Panc1 (cell line): Measurements from ENCODE around the gene FSIP1. TPM values are rescaled to one million over a fixed set of nuclear protein-coding genes. Genes with fewer than 3 reads are reported as not detected.

Experiments
- ATAC-seq: fragments of 200-7000 bp; cut with Tn5 transposase; 2 replicates; pipeline ENCODE4 v1.9.1; 2020; ENCODE audit warnings: mild to moderate bottlenecking, moderate library complexity
- BruUV-seq: library from RNA; stranded (reverse); fragments of 400-500 nt; replicated peaks from 2 replicates; lab custom pipeline; 2021; lab: Mats Ljungman, UMichigan
- CTCF ChIA-PET: fragments of 300-600 bp; sonication (Branson Sonifier 250); formaldehyde crosslinking; loops from one replicate; lab custom pipeline; 2022; ENCODE audit warnings: antibody characterized with exemption; lab: Charles Lee
- POLR2A ChIA-PET: fragments of 300-600 bp; sonication (Branson Sonifier 250); formaldehyde crosslinking; loops from one replicate; lab custom pipeline; 2022; ENCODE audit warnings: antibody characterized with exemption; lab: Charles Lee
- DNase-seq: peaks from one replicate; pipeline ENCODE4 v3.0.0-alpha.2; 2010; ENCODE audit warnings: low read depth, low spot score
- H3K27ac ChIP-seq: 2 replicates; pipeline ENCODE4 v1.5.1; 2011; ENCODE audit warnings: mild to moderate bottlenecking, low read length, inconsistent platforms
- H3K27me3 ChIP-seq: fragments of 200-500 bp; sonication (Bioruptor generic); 2 replicates; pipeline ENCODE4 v1.6.0; 2014; ENCODE audit warnings: low read length, inconsistent platforms; ENCODE audit not compliant: control insufficient read depth, insufficient read depth
- H3K36me3 ChIP-seq: fragments of 200-500 bp; sonication (Bioruptor generic); 2 replicates; pipeline ENCODE4 v1.5.1; 2014; ENCODE audit warnings: inconsistent platforms, mild to moderate bottlenecking, low read length, moderate library complexity; ENCODE audit not compliant: control insufficient read depth, insufficient read depth
- H3K4me1 ChIP-seq: 2 replicates; pipeline ENCODE4 v1.5.1; 2011; ENCODE audit warnings: inconsistent platforms, mild to moderate bottlenecking, low read length, moderate library complexity; ENCODE audit not compliant: control insufficient read depth, insufficient read depth
- H3K4me3 ChIP-seq, 2 experiments: 2 replicates each; pipeline ENCODE4 v1.5.1; 2011 to 2012; ENCODE audit warnings: low read depth in 2 of 2, low read length in 2 of 2, mild to moderate bottlenecking in 2 of 2, inconsistent platforms in 1 of 2, moderate library complexity in 1 of 2
- H3K9me3 ChIP-seq: fragments of 200-500 bp; sonication (Bioruptor generic); 2 replicates; pipeline ENCODE4 v1.5.1; 2014; ENCODE audit warnings: low read depth, mild to moderate bottlenecking, inconsistent platforms, low read length, moderate library complexity; ENCODE audit not compliant: control insufficient read depth, insufficient read depth
- POLR2AphosphoS5 ChIP-seq: IDR thresholded peaks from 2 replicates; pipeline ENCODE4 v1.6.1; 2012; ENCODE audit warnings: mild to moderate bottlenecking, low read depth, low read length, moderate library complexity
- SIN3A ChIP-seq: IDR thresholded peaks from 2 replicates; pipeline ENCODE4 v1.6.1; 2012; ENCODE audit warnings: low read depth, mild to moderate bottlenecking, low read length, moderate library complexity, borderline replicate concordance; ENCODE audit not compliant: insufficient read depth
- TCF7L2 ChIP-seq: IDR thresholded peaks from 2 replicates; pipeline ENCODE4 v1.6.1; 2011; ENCODE audit warnings: mild to moderate bottlenecking, low read depth, low read length, inconsistent platforms
- in situ Hi-C: cut with HindIII; loops from 2 replicates; pipeline ENCODE4 v1.10.0; 2016; ENCODE audit warnings: low sequenced_read_pairs, low pct_unique_long_range_greater_than_20kb
- intact Hi-C: fragments of 100-400 bp; cut with micrococcal nuclease; formaldehyde crosslinking; loops from one replicate; pipeline ENCODE4 v1.10.0; 2022; ENCODE audit not compliant: unreplicated experiment
- total RNA-seq: library from RNA; stranded (reverse); gene quantifications from one replicate; pipeline ENCODE4 v1.2.1, GENCODE V29; 2021; ENCODE audit not compliant: unreplicated experiment
- TF ChIP-seq, protein P1 (sequence below): fragments of 450-650 bp; IDR thresholded peaks from 2 replicates; pipeline ENCODE4 v1.5.1; 2017; ENCODE audit warnings: mild to moderate bottlenecking
- TF ChIP-seq, protein P2 (sequence below), 2 experiments: IDR thresholded peaks; 2 replicates each; pipeline ENCODE4 v1.6.1; 2011 to 2012; ENCODE audit warnings: low read depth in 2 of 2, control low read depth in 1 of 2, low read length in 1 of 2, mild to moderate bottlenecking in 1 of 2, moderate library complexity in 1 of 2; ENCODE audit not compliant: insufficient read depth in 1 of 2

The FSIP1 gene
- total RNA-seq, 1 experiment from 2014 or later: 1.4 TPM

DNA sequence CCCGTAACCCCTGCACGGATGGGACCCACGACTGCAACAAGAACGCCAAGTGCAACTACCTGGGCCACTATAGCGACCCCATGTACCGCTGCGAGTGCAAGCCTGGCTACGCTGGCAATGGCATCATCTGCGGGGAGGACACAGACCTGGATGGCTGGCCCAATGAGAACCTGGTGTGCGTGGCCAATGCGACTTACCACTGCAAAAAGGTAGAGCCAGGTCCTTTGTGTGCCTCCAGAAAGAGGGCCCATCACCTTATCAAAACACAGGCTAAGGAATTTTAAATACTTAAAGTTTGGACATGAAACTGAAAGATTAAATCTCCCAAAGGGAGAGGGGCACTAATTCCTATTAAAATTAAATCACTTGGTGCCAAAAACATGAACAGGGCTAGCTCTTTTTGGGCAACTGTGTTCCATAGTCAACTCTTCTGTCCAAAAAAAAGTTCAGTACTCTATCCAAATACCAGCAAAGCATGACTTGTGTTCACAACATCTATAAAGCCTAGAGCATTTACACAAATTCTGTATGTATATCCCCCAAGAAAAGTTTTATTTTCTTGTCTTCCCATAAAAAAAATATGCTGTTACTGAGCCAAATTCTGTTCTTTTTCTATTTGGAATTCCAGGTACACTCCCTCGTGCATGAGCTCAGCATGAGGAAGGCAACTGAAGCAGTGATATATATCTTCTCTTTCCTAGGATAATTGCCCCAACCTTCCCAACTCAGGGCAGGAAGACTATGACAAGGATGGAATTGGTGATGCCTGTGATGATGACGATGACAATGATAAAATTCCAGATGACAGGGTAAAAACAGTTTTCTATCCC, 192.6 kb downstream of the FSIP1 start:
- TF ChIP-seq, protein P1, sequence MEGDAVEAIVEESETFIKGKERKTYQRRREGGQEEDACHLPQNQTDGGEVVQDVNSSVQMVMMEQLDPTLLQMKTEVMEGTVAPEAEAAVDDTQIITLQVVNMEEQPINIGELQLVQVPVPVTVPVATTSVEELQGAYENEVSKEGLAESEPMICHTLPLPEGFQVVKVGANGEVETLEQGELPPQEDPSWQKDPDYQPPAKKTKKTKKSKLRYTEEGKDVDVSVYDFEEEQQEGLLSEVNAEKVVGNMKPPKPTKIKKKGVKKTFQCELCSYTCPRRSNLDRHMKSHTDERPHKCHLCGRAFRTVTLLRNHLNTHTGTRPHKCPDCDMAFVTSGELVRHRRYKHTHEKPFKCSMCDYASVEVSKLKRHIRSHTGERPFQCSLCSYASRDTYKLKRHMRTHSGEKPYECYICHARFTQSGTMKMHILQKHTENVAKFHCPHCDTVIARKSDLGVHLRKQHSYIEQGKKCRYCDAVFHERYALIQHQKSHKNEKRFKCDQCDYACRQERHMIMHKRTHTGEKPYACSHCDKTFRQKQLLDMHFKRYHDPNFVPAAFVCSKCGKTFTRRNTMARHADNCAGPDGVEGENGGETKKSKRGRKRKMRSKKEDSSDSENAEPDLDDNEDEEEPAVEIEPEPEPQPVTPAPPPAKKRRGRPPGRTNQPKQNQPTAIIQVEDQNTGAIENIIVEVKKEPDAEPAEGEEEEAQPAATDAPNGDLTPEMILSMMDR: no peak
- no peak for TF ChIP-seq SIN3A
- intact Hi-C loops: loop anchor here (10.0 kb wide), 1 partner anchor 165 kb away; no protein-coding TSS in a partner anchor
- no TSS peak for BruUV-seq
- H3K27ac ChIP-seq: no peak overlapping the region
- no peaks in the 10 kb centered on the region for H3K9me3 ChIP-seq
- ChIA-PET CTCF (interaction anchor here (0.6 kb wide), 1 partner anchor 360 kb away, joined by 3 read pairs; no protein-coding TSS in a partner anchor), POLR2A (no interaction called here)
- DNase-seq (no peak), ATAC-seq (no peak)
- no peaks in the 10 kb centered on the region for H3K4me1 ChIP-seq
- H3K27me3 ChIP-seq: no peaks in the 10 kb centered on the region
- H3K4me3 ChIP-seq: no peak overlapping the region
- in situ Hi-C loops: no loop called here
- H3K36me3 ChIP-seq: no peaks in the 10 kb centered on the region

DNA sequence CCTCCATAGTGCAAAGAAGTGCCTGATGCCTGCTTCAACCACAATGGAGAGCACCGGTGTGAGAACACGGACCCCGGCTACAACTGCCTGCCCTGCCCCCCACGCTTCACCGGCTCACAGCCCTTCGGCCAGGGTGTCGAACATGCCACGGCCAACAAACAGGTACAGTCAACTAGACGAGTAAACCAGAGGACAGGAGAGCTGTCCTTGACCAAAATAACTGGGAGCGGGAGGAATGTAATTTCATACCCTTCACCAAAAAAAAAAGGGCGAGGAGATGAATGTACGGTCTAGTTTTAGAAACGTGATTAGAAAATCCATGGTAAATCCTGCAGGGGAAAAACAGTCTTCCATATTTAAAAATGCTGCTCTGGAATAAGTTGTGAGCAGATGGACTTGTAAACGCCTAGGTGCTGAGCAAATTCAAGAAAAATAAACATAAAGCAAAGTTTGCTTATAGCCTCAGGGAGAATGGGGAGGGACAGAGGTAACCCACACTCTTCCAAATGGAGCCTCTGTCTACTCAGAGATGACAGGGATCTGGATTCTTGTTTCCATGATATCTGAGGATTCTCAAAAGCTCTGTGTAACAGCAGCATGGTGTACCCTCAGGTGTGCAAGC, 193.3 kb downstream of the FSIP1 start:
- no peaks in the 10 kb centered on the region for H3K9me3 ChIP-seq
- no peak for DNase-seq
- H3K4me1 ChIP-seq: no peaks in the 10 kb centered on the region
- intact Hi-C loops (no loop called here), in situ Hi-C loops (no loop called here)
- ATAC-seq: no peak
- BruUV-seq: no TSS peak
- TF ChIP-seq, protein P2, sequence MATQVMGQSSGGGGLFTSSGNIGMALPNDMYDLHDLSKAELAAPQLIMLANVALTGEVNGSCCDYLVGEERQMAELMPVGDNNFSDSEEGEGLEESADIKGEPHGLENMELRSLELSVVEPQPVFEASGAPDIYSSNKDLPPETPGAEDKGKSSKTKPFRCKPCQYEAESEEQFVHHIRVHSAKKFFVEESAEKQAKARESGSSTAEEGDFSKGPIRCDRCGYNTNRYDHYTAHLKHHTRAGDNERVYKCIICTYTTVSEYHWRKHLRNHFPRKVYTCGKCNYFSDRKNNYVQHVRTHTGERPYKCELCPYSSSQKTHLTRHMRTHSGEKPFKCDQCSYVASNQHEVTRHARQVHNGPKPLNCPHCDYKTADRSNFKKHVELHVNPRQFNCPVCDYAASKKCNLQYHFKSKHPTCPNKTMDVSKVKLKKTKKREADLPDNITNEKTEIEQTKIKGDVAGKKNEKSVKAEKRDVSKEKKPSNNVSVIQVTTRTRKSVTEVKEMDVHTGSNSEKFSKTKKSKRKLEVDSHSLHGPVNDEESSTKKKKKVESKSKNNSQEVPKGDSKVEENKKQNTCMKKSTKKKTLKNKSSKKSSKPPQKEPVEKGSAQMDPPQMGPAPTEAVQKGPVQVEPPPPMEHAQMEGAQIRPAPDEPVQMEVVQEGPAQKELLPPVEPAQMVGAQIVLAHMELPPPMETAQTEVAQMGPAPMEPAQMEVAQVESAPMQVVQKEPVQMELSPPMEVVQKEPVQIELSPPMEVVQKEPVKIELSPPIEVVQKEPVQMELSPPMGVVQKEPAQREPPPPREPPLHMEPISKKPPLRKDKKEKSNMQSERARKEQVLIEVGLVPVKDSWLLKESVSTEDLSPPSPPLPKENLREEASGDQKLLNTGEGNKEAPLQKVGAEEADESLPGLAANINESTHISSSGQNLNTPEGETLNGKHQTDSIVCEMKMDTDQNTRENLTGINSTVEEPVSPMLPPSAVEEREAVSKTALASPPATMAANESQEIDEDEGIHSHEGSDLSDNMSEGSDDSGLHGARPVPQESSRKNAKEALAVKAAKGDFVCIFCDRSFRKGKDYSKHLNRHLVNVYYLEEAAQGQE (IDR thresholded peaks at IDR 0.05; ENCODE audit: insufficient read depth in 1 of 2, low read depth in 2 of 2, low read length in 1 of 2): no peak
- TF ChIP-seq SIN3A: no peak
- TF ChIP-seq POLR2AphosphoS5: no peak
- TF ChIP-seq TCF7L2: no peak
- TF ChIP-seq, protein P1: no peak
- H3K27me3 ChIP-seq: no peaks in the 10 kb centered on the region; the same call in 1 of the 2 replicates
- H3K27ac ChIP-seq: no peak overlapping the region
- H3K4me3 ChIP-seq: no peak overlapping the region
- H3K36me3 ChIP-seq: no peaks in the 10 kb centered on the region
- ChIA-PET POLR2A (interaction anchor here (1.0 kb wide), 1 partner anchor 241 kb away, joined by 4 read pairs; no protein-coding TSS in a partner anchor), CTCF (interaction anchor here (0.6 kb wide), 1 partner anchor 96 kb away, joined by 3 read pairs; no protein-coding TSS in a partner anchor)
